ENCODE results near the gene HOXA10. TPM values are rescaled to one million over a fixed set of nuclear protein-coding genes. Genes with fewer than 3 reads are reported as not detected.

The HOXA10 gene
- total RNA-seq, 1 experiment from 2014 or later: not detected

DNA sequence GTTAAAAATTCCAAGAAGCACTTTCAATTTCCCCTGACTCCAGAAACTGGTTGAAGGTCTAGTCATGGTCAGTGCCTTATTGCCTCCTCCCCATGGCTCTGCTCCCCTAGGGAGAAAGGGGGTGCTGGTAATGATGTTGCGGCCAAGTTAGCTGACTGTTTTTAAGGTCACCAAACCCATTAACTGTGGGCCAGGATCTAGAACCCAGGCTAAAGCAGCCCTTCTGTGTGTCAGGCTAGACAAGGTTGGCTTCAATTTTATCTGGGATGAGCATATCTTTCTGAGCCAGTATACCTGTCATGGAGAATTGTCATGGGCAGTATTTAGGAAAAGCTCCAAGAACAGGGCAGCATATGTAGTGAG, 36.9 kb upstream of the HOXA10 start:
- Mint-ChIP-seq H3K27ac (no peak overlapping the region), H3K4me1 (peaks cover 16 to 25% of the 10 kb centered on the region in 2 experiments), H3K27me3 (ENCODE audit: low read depth) (peaks cover 100% of the 10 kb centered on the region), H3K4me3 (no peak overlapping the region), H3K36me3 (ENCODE audit: insufficient read depth in 1 of 3, low read depth in 3 of 3) (no peaks in the 10 kb centered on the region), H3K9me3 (peaks cover 0 to 8% of the 10 kb centered on the region in 2 experiments; a peak in 2 of 5 replicates)
- Histone ChIP-seq H3T11ph (ENCODE audit: low read length) (no peak overlapping the region), H3K4me2 (ENCODE audit: insufficient read depth, insufficient read length, low read length) (no peak overlapping the region), H2BK15ac (ENCODE audit: low read depth, low read length) (no peak overlapping the region), H4K20me1 (ENCODE audit: control insufficient read depth, insufficient read depth, insufficient read length) (no peaks in the 10 kb centered on the region), H4K5ac (ENCODE audit: insufficient read length, low read depth, low read length) (no peak overlapping the region), H4K91ac (ENCODE audit: insufficient read length, low read depth, low read length) (no peak overlapping the region), H3K9ac (ENCODE audit: extremely low read depth, insufficient read length, low read length) (no peak overlapping the region), H3K18ac (ENCODE audit: insufficient read length, low read depth, low read length) (no peak overlapping the region), H3K23me2 (ENCODE audit: insufficient read length, low read depth, low read length, poor library complexity, severe bottlenecking) (peaks cover 8% of the 10 kb centered on the region), H3K79me1 (ENCODE audit: insufficient read depth, low read depth, low read length, poor library complexity, severe bottlenecking) (no peaks in the 10 kb centered on the region), H2AFZ (ENCODE audit: low read length) (no peak overlapping the region), H2BK20ac (ENCODE audit: low read depth, low read length, poor library complexity, severe bottlenecking) (no peak overlapping the region), H3K27ac (ENCODE audit: insufficient read length, low read depth, low read length) (no peak overlapping the region), H3K9me3 (ENCODE audit: control insufficient read depth, low read depth, low read length) (no peaks in the 10 kb centered on the region), H3K56ac (ENCODE audit: insufficient read length, low read depth, low read length) (no peak overlapping the region), H3K14ac (ENCODE audit: insufficient read depth, low read length) (no peak overlapping the region), H2BK5ac (ENCODE audit: insufficient read length, low read length) (no peak overlapping the region), H3K27me3 (ENCODE audit: insufficient read depth, low read length) (peaks cover 100% of the 10 kb centered on the region), H2BK120ac (ENCODE audit: low read depth, low read length, poor library complexity, severe bottlenecking) (no peak overlapping the region), H4K8ac (replicated peaks; ENCODE audit: insufficient read length, low read depth, low read length) (no peak overlapping the region), H2BK12ac (ENCODE audit: insufficient read length, low read depth, low read length) (no peak overlapping the region), H2AK5ac (ENCODE audit: insufficient read length, low read length) (no peak overlapping the region), H3K79me2 (ENCODE audit: insufficient read depth, low read length) (no peaks in the 10 kb centered on the region), H3K23ac (ENCODE audit: insufficient read length, low read depth, low read length) (no peak overlapping the region), H3K4ac (ENCODE audit: low read depth, low read length) (no peak overlapping the region), H3K4me1 (ENCODE audit: insufficient read depth, low read length) (no peaks in the 10 kb centered on the region)
- TF ChIP-seq, protein P1, sequence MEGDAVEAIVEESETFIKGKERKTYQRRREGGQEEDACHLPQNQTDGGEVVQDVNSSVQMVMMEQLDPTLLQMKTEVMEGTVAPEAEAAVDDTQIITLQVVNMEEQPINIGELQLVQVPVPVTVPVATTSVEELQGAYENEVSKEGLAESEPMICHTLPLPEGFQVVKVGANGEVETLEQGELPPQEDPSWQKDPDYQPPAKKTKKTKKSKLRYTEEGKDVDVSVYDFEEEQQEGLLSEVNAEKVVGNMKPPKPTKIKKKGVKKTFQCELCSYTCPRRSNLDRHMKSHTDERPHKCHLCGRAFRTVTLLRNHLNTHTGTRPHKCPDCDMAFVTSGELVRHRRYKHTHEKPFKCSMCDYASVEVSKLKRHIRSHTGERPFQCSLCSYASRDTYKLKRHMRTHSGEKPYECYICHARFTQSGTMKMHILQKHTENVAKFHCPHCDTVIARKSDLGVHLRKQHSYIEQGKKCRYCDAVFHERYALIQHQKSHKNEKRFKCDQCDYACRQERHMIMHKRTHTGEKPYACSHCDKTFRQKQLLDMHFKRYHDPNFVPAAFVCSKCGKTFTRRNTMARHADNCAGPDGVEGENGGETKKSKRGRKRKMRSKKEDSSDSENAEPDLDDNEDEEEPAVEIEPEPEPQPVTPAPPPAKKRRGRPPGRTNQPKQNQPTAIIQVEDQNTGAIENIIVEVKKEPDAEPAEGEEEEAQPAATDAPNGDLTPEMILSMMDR (conservative IDR thresholded peaks at IDR 0.05): no peak
- DNase-seq: no peak
- WGBS (ENCODE audit: extremely low coverage, insufficient read length, low lambda C conversion rate): no CpG with 5 or more reads among the region's 1 CpG
